Urinary bladder (tissue), 4 donors: Measurements from ENCODE around the gene ASB7. TPM values are rescaled to one million over a fixed set of nuclear protein-coding genes. Genes with fewer than 3 reads are reported as not detected.
A peak's percentile ranks its signal among the peaks of the same experiment; 100 is the strongest.

Experiments used
- DNase-seq: peaks from one replicate; pipeline ENCODE4 v3.0.0-alpha.2; 2015; ENCODE audit errors: extremely low spot score
- H3K27ac ChIP-seq: one replicate; pipeline ENCODE4 v1.5.1; 2013; ENCODE audit warnings: low read depth, mild to moderate bottlenecking, moderate library complexity
- H3K36me3 ChIP-seq: one replicate; pipeline ENCODE4 v1.6.1; 2013; ENCODE audit warnings: mild to moderate bottlenecking, moderate library complexity; ENCODE audit not compliant: insufficient read depth
- H3K4me1 ChIP-seq: one replicate; pipeline ENCODE4 v1.6.1; 2013; ENCODE audit warnings: mild to moderate bottlenecking, moderate library complexity; ENCODE audit not compliant: insufficient read depth
- H3K4me3 ChIP-seq: one replicate; pipeline ENCODE4 v1.5.1; 2013; ENCODE audit warnings: low read depth, low read length
- WGBS: extraction: QIAGEN DNeasy Blood & Tissue Kit; methylation state at CpG from one replicate; pipeline ENCODE4 v1.1.7; 2013; 5-methylcytosine and 5-hydroxymethylcytosine counted together
- polyA plus RNA-seq: library from polyadenylated mRNA; stranded (reverse); fragments of 200-250 nt; gene quantifications from one replicate; pipeline ENCODE4 v1.2.3, GENCODE V29; 2013
- total RNA-seq: library from RNA; depleted of rRNA; stranded (reverse); fragments of >200 nt; gene quantifications from one replicate; pipeline ENCODE4 v1.2.3, GENCODE V29; 2014
- donor health status: healthy with polysubstance abuse.
- donor health status: healthy.

ASB7 gene
- total and polyA plus RNA-seq, 2 donors: 8.5 to 16.5 TPM

DNA sequence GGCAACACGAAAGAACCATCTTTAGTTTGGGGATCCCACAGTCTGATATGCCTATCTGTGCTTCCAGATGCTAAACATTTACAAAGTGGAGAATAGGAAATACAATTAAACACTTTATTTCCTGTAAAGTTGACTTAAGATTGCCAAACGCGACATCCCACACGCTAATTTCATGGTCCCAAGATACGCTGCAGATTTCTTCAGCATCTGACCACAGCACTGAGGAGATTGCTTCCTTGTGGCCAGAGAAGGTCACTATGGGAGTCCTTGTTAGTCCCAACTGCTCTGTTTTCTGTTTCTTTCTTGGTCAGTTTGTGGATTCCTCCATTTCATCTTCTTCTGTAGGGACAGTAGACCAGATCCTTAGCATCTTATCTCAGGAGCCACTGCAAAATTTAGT lies 43.3 kb downstream of the ASB7 start:
- Histone ChIP-seq H3K36me3 (no peaks in the 10 kb centered on the region), H3K4me1 (peaks cover 1% of the 10 kb centered on the region), H3K27ac (no peak overlapping the region), H3K4me3 (no peak overlapping the region)
- WGBS: 95% methylated on average over 5 of the region's 5 CpGs
- DNase-seq: no peak

DNA sequence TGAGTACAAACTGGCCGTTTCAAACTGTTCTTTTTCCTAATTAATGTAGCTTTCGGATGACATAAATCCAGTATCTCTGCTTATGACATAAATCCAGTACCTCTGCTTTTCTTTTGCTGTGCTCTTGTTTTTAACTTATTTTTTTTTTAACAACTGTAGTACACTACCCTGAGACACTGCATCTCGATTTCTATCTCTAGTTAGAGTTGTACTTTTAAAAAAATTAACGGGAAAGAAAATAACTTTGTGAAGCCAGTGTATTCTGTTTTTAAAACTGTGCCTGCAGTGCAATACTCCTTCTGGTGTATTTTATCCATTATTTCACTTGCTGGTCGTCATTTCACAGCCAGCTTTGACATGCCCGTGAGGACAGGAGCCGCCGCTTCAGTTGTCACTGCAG lies 46.6 kb downstream of the ASB7 start:
- DNase-seq: no peak
- peaks cover 1% of the 10 kb centered on the region for H3K36me3 ChIP-seq
- WGBS: 88% methylated on average over 8 of the region's 8 CpGs

DNA sequence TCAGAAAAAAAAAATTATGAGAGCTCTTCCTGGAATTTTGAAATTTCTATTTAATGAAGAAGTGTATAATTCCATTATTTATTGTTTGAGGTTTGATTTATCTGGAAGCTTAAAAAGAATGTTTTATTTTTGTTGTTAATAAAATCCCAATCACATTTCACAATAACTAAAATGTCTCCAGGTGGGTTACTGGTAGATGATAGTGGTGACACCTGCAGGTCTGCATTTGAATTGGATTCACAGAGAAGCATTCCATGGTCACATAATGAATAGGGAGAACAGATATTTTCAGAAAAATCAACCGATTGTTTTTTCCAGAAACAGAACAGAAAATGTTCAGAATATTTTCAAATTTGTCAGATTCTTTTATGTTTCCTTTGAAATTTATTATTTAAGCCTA lies 48.3 kb downstream of the ASB7 start:
- Histone ChIP-seq H3K27ac (no peak overlapping the region), H3K4me1 (no peaks in the 10 kb centered on the region), H3K36me3 (peaks cover 1% of the 10 kb centered on the region), H3K4me3 (no peak overlapping the region)
- WGBS: 76% methylated on average over 1 of the region's 1 CpG
- no peak for DNase-seq

More for the DNA sequence above, 46.6 kb downstream of the ASB7 start:
- no peaks in the 10 kb centered on the region for H3K4me1 ChIP-seq
- no peak overlapping the region for H3K4me3 ChIP-seq
- H3K27ac ChIP-seq: no peak overlapping the region

DNA sequence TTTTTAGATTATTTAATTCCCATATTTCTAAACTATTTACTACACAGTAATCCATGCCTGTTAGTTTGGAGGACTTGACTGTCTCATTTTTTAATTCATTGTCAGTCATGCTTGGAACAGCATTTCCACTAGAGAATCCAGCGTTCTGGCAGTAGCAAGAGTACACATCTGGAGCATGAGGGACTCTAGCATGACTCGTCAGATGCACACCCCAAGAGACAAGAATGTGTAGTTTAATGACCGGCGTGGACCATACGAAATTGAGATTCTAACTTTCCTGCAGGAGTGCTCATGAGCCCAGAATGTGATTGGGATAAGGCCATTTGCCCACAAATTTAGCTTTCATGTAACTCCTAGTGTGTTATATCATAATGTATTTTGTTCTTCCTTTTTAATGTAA lies 48.9 kb downstream of the ASB7 start:
- H3K27ac ChIP-seq: no peak overlapping the region
- H3K36me3 ChIP-seq: peaks cover 1% of the 10 kb centered on the region
- 66% methylated on average over 5 of the region's 5 CpGs for WGBS
- no peak overlapping the region for H3K4me3 ChIP-seq
- H3K4me1 ChIP-seq: no peaks in the 10 kb centered on the region
- DNase-seq: no peak

DNA sequence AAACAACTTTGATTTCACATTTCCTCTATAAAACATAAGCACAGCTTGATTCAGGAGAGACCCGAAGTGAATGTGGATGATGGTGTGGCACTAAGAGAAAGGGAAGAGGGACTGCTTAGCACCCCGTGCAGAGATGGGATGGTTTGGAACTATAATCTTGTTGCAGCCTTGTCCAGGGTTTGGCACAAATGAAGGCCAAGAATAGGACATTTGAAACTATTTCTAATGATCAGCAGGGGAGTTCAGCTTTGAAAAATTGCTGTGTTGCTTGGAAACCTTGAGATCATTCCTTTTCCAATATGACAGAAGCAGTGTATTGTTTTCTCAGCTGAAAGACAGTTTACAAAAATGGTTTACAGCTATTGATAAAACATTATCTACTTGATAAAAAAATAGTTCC lies 49.7 kb downstream of the ASB7 start:
- WGBS: 73% methylated on average over 2 of the region's 2 CpGs
- no peaks in the 10 kb centered on the region for H3K4me1 ChIP-seq
- DNase-seq: no peak
- H3K4me3 ChIP-seq: no peak overlapping the region
- H3K36me3 ChIP-seq: peaks cover 1% of the 10 kb centered on the region
- no peak overlapping the region for H3K27ac ChIP-seq

DNA sequence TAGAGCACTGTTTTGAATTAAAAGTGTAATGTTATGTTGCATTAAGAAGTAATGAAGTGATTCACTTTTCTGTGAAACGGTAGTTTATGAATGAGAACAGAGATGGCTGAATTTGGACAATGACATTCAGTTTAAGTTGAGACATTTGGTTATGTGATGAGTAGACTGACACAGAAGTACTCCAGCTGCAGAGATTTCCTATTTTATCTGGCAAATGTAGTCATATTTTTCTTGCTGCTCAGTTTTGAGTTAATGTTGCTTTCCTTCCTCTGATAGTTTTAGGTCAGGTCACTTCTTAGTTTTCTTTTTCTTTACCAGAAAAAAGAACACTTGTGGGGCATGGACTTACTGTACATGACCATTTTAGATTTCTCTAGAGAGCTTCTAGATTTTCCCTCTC lies 51.2 kb downstream of the ASB7 start:
- no peaks in the 10 kb centered on the region for H3K4me1 ChIP-seq
- DNase-seq: no peak
- H3K36me3 ChIP-seq: peaks cover 1% of the 10 kb centered on the region
- H3K27ac ChIP-seq: no peak overlapping the region
- WGBS: 66% methylated on average over 1 of the region's 1 CpG
- H3K4me3 ChIP-seq: no peak overlapping the region

DNA sequence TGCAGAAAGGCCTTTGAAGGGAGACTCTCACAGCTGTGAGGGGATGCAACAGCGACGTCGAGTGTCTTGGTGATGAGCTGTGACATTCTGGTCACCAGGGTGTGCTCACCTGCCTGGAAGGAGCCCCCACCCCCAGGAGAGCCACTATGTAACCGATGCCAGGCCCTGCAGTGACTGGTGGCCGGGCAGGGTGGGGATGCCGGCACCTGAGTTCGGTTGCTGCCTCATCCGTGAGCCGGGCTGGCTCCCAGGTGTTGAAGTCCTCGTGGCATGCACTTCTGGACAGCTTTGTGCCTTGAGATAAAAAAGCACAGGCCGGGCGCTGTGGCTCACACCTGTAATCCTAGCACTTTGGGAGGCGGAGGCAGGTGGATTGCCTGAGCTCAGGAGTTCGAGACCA lies 56.5 kb downstream of the ASB7 start:
- H3K4me1 ChIP-seq: no peaks in the 10 kb centered on the region
- no peaks in the 10 kb centered on the region for H3K36me3 ChIP-seq
- no peak overlapping the region for H3K4me3 ChIP-seq
- no peak for DNase-seq
- WGBS: 93% methylated on average over 14 of the region's 14 CpGs
- no peak overlapping the region for H3K27ac ChIP-seq

DNA sequence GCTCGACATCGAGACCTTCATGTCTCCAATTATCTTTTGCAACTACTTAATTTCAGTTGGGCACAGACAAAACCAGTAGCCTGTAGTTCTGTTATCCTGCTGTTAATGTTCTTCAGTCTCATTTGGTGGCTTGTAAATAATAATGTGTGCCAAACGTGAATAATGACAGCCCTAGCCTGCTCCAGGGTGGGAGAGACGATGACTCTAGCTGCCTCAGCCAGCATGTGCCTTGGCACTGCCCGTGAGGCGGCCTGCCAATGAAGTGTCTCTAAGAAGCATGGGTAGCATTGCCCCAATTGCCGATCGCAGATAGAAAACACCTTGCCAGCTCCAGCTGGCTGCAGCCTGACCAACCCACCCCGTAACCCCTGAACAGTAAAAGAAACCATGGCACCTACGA lies 58.8 kb downstream of the ASB7 start:
- H3K36me3 ChIP-seq: no peaks in the 10 kb centered on the region
- H3K27ac ChIP-seq: no peak overlapping the region
- 91% methylated on average over 10 of the region's 10 CpGs for WGBS
- H3K4me3 ChIP-seq: no peak overlapping the region
- DNase-seq: no peak
- no peaks in the 10 kb centered on the region for H3K4me1 ChIP-seq

DNA sequence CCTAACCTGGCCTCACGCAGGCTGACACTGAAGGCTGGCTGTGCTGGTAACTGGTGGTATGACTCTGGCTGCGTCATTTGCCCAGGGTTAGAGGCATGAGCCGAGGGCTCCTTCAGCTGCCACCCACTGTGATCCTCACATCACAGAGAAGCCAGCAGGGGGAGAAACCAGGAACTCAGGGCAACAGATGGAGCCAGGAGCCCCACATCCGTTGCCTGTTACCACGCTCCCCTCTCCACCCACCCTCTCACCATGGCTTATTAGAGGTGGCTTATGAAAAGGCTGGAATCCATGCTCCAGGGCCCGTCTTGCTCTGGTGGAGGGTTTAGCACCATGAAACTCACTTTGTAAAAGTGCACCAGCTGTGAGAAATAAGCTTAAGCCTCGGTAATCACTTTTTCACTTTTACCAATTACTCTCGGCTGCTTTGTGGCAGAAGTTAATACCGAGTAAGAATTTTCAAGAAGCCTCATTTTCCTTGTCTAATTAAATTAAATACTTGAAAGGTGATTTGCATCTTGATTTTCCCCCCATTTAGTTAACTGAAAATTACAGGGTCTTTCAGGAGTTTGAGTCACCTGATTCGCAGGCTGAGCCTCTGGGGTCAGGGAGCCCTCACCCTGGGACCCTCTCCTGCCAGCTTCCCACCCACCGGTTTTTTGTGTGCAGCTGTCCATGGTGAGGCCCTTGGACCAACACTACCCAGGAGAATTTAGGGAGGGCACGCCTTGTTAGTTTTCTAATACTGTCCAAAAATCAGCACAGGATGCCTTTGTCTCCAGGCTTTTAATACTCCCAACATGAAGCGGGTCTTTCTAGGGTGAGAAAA lies 60.9 kb downstream of the ASB7 start:
- Histone ChIP-seq H3K4me3 (no peak overlapping the region), H3K27ac (no peak overlapping the region), H3K36me3 (no peaks in the 10 kb centered on the region), H3K4me1 (no peaks in the 10 kb centered on the region)
- DNase-seq: no peak
- 70% methylated on average over 13 of the region's 13 CpGs for WGBS

DNA sequence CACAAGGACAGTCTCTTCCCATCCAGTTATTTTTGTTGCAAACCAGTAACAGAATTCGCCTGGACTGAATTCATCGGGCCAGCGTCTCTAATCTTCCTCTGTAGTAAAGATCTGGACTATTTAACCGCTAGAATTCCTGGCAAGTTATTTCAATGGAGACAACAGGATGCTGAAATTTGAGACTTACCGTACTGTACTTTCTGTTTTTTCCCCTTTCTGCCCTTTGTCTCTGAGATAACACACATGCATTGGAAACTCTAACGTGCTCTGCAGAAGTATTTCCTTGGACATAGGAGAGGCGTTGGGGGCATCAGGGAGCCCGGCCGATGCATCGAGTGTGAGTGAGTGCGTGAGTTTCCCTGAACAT lies 61.5 kb downstream of the ASB7 start:
- DNase-seq: no peak
- Histone ChIP-seq H3K4me3 (no peak overlapping the region), H3K4me1 (no peaks in the 10 kb centered on the region), H3K36me3 (no peaks in the 10 kb centered on the region), H3K27ac (no peak overlapping the region)
- 25% methylated on average over 11 of the region's 11 CpGs for WGBS

DNA sequence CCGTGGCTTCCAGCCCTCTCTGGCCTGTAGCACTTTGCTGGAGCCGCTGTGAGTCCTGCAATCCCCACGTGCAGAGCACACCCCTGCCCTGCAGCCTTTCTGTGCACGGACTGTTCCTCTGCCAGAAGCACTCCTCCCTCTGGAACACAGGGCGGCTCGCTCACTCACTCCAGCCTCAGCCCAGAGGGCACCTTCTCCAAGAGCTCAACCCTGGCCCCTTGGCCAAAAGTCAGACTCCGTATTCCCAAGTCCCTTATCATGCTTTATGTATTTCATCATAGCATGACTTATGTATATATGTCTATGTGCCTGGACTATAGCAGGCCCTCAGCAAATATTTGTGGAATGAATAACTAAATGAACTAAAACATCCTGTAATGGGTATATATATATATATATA lies 63.2 kb downstream of the ASB7 start:
- no peaks in the 10 kb centered on the region for H3K36me3 ChIP-seq
- 63% methylated on average over 7 of the region's 7 CpGs for WGBS
- H3K27ac ChIP-seq: no peak overlapping the region
- no peak overlapping the region for H3K4me3 ChIP-seq
- no peak for DNase-seq
- no peaks in the 10 kb centered on the region for H3K4me1 ChIP-seq

DNA sequence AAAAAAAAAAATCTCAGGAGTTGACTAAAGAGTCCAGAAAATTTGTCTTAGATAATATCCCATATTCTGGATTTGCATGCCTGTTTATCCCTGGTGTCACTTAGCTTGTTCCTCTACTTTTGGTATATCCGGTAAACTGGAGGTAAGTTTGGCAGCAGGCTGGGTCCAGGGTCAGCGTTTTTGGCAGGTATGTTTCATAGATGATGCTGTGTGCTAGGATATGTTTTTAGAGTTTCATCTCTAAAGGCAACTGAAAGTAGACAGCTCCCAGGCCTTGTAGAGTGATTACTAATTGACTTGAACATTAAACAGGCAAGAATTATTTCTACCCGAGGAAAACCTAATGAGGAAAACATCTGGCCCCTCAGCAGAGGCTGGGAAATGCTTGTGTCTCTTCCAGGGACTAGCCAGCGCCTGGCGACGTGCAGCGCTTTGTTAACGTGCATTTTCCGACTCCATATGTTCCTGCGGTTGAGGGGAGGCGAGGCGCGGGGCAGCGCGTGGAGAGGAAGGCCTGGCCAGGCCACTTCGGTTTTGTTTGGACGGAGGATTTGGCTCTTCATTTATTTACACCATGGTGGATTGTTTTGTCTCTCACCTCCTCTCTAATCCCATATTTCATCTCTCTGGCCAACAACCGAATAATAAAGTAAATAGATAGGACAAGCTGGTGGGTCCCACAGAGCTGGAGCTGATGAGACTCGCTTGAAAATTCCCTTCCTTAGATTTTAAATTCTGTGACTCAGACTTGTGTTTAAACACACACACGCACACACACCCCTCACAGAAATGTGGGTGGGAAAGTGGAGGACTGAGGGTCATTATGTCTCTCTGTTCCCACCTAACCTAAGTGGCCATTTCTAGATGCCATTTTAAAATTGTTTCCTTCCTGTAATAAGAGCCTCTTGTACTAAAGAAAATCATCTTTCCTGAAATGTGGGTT lies 65.3 kb downstream of the ASB7 start:
- 37% methylated on average over 20 of the region's 20 CpGs for WGBS
- peak; percentile 37 for DNase-seq
- Histone ChIP-seq H3K27ac (no peak overlapping the region), H3K36me3 (no peaks in the 10 kb centered on the region), H3K4me1 (no peaks in the 10 kb centered on the region), H3K4me3 (no peak overlapping the region)

DNA sequence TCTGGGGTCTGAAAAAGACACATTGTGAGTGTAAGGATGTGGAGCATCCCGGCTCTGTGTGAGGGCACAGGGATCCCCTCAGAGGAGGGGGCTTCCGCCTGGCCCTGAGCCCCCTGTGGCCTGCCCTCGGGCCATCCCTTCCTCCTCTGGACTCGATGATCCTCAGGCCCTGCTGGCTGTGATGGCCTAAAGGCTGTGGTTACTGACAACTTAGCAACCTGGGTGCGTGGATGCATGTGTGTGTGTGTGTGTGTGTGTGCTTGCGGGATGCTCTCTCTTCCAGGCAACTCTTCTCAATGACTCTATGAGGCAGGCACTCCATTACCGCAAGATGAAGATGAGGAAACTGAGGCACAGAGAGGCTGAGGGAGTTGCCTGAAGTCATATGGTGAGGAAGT lies 66.0 kb downstream of the ASB7 start:
- Histone ChIP-seq H3K4me3 (no peak overlapping the region), H3K4me1 (no peaks in the 10 kb centered on the region), H3K27ac (no peak overlapping the region), H3K36me3 (no peaks in the 10 kb centered on the region)
- DNase-seq: no peak
- WGBS: 76% methylated on average over 7 of the region's 7 CpGs

DNA sequence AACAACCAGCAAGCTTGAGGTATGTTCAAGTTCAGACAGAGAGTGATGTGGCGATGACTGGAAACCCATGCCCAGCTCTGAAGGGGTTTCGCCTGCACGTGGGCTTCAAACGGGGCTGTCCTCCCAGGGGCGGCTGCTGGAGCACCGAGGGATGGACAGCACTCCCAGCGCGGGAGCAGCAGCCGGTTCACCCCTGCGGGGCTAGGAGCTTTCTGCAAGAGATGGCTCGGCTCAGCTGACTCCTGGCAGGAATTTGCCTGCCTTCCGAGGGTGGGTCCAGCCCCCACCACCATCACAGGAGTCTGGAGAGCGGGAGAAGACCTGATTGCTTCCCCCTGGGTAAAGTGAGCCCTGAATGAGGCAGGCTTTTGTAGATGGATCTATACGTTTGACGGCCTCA lies 66.9 kb downstream of the ASB7 start:
- Histone ChIP-seq H3K4me1 (no peaks in the 10 kb centered on the region), H3K36me3 (no peaks in the 10 kb centered on the region), H3K4me3 (no peak overlapping the region), H3K27ac (no peak overlapping the region)
- WGBS: 93% methylated on average over 15 of the region's 15 CpGs
- DNase-seq: no peak
